GM21367 (cell line): Measurements from ENCODE around the gene CD48.

Experiments
- ATAC-seq: cut with Tn5 transposase; IDR thresholded peaks from one replicate; pipeline ENCODE4 v1.9.1; 2021; ENCODE audit not compliant: unreplicated experiment

CD48 gene

GRCh38 chr1:160681066-160681890, 30.3 kb downstream of the CD48 start:
- ATAC-seq, result no peak

- no peak for ATAC-seq
Observed at GRCh38 chr1:160680399-160680798, 31.2 kb downstream of the CD48 start.

- no peak for ATAC-seq
Observed at GRCh38 chr1:160679893-160680292, 31.7 kb downstream of the CD48 start.

GRCh38 chr1:160676869-160677597, 34.6 kb downstream of the CD48 start:
- no peak for ATAC-seq

GRCh38 chr1:160675641-160676410, 35.8 kb downstream of the CD48 start:
- no peak for ATAC-seq

GRCh38 chr1:160674415-160674814, 37.2 kb downstream of the CD48 start:
- no peak for ATAC-seq

GRCh38 chr1:160672789-160673695, 38.6 kb downstream of the CD48 start:
- ATAC-seq, result no peak

GRCh38 chr1:160671603-160672517, 39.8 kb downstream of the CD48 start:
- ATAC-seq, result no peak

- ATAC-seq, result no peak
Observed at GRCh38 chr1:160670701-160671100, 40.9 kb downstream of the CD48 start.

GRCh38 chr1:160669802-160670201, 41.8 kb downstream of the CD48 start:
- ATAC-seq, result no peak

- no peak for ATAC-seq
Observed at GRCh38 chr1:160669276-160669675, 42.3 kb downstream of the CD48 start.

- no peak for ATAC-seq
Observed at GRCh38 chr1:160667896-160668295, 43.7 kb downstream of the CD48 start.

- ATAC-seq, result no peak
Observed at GRCh38 chr1:160666079-160666442, 45.6 kb downstream of the CD48 start.

GRCh38 chr1:160665330-160666078, 46.1 kb downstream of the CD48 start:
- no peak for ATAC-seq

GRCh38 chr1:160664573-160665051, 47.0 kb downstream of the CD48 start:
- ATAC-seq, result peak; percentile 68

GRCh38 chr1:160662910-160663309, 48.7 kb downstream of the CD48 start:
- ATAC-seq, result no peak

- no peak for ATAC-seq
Observed at GRCh38 chr1:160659566-160659965, 52.1 kb downstream of the CD48 start.

GRCh38 chr1:160658814-160659193, 52.8 kb downstream of the CD48 start:
- ATAC-seq, result no peak
